Measurements from ENCODE around the gene MIEN1.

DNA sequence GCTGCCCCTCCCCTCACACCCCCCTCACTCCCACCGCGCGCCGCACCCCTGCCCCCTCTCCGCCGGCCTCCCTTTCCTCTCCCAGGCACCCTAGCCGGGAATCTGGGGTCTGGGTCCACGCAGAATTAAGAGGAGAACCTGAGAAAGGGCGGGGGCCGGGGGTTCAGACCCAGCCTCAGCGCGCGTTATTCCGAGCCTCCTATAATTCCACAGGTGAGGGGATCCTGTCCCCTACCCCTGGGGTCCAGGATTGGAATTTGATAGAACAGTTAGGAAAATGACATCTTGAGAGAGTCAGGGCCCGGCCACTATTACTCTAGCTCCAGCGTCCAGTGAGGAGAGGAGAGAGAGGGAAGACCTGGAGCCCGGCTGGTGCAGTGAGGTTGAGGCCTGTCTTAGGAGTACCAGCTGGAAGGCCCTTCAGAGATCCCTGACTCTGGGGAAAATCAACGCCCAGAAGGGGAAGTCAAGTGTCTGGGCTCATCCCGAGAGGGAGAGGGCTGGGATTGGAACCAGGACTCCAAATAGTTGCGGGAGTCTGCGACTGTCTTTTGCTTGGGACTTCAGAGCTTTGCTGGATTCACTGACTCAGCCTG lies 24.7 kb upstream of the MIEN1 start:
- no peak for TF ChIP-seq CTCF (IDR thresholded peaks at IDR 0.05)
- no peak for TF ChIP-seq EZH2 (IDR thresholded peaks at IDR 0.05; ENCODE audit: borderline replicate concordance, insufficient read depth, low read depth, low read length, poor library complexity, severe bottlenecking)
